Measurements from ENCODE around the gene PODNL1.
A peak's percentile ranks its signal among the peaks of the same experiment; 100 is the strongest.

Gene PODNL1

DNA sequence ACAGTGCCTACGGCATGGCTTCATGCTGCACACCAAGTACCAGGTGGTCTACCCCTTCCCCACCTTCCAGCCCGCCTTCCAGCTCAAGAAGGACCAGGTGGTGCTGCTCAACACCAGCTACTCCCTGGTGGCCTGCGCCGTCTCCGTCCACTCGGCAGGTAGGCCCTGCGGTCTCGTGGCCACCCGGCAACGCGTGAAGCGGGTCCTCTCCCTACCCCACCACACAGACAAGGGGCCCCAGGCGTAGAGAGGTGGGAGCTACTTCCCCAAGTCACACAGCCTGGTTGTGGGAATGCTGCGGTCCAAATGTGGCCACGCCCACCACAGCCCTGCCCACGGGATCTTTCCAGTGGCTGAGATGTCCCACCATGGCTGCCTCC lies 18.1 kb upstream of the PODNL1 start:
- DNase-seq (ENCODE audit: low spot score) = no peak

DNA sequence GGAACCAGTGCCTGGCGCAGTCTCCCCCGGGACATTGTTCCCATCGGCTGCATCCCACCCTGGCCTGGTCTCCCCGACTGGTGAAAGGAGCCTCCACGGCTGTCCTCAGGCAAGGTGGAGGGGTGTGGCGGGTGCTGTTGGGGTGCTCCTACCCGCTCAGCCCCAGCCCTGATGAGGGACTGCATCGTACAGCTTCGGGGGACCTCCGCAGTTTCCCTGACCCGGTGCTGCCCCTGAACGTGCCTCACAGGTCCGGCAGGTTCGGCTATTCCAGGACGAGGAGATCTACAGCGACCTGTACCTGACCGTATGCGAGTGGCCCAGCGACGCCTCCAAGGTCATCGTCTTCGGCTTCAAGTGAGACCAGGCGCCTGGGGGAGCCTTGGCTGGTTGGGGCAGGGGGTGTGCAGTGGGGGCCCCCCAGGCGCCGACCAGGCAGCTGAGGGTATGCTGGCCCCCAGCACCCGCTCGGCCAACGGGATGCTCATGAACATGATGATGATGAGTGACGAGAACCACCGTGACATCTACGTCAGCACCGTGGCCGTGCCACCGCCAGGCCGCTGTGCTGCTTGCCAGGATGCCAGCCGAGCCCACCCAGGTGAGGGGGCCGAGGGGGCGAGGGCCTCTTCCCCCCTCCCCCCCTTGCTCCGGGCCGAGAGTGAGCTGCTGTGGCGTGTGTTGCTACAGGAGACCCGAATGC lies 17.6 kb upstream of the PODNL1 start:
- no peak for DNase-seq (ENCODE audit: low spot score)

DNA sequence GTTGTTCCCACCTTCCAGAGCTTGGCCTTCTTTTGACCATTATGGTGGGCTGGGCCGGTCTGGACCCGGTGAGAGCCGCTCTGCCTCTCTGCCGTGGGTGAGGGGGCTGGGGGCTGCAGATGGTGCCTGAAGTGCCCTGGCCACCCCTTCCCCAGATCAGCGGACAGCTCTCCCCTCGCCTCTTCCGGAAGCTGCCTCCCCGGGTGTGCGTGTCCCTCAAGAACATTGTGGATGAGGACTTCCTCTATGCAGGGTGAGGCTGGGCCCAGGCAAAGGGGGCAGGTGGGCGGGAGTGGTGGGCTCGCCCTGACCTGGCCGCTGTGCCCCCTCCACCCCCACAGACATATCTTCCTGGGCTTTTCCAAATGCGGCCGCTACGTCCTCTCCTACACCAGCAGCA lies 16.0 kb upstream of the PODNL1 start:
- DNase-seq (ENCODE audit: low spot score) = no peak

DNA sequence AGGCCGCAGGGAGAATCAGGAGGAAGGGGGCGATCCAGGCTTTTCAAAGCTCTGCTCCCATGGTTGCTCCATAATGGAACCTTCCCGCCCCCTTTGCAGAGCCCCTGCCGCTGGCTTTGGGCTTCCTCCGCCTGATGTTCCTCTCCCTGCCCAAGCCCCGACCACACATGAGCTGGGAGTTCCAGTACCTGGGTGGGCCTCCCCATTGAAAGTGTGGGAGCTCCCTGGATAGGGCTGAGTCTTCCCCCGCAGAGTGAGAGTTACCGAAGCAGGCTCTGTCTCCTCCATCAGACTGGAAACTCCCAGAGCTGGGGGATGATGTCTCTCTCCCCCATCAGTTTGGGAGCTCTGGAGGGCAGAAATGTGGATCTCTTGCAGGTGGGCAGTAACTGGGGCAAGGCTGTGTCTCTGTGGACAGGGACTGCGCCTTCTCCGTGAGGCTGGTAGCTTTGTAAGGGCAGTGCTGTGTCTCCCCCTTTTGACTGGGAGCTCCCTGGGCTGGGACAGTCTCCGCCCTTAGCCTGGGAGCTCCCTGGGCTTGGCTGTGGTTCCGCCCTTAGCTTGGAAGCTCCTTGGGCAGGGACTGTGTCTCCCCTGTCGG lies 14.8 kb upstream of the PODNL1 start:
- peak; percentile 29 for DNase-seq (ENCODE audit: low spot score)

DNA sequence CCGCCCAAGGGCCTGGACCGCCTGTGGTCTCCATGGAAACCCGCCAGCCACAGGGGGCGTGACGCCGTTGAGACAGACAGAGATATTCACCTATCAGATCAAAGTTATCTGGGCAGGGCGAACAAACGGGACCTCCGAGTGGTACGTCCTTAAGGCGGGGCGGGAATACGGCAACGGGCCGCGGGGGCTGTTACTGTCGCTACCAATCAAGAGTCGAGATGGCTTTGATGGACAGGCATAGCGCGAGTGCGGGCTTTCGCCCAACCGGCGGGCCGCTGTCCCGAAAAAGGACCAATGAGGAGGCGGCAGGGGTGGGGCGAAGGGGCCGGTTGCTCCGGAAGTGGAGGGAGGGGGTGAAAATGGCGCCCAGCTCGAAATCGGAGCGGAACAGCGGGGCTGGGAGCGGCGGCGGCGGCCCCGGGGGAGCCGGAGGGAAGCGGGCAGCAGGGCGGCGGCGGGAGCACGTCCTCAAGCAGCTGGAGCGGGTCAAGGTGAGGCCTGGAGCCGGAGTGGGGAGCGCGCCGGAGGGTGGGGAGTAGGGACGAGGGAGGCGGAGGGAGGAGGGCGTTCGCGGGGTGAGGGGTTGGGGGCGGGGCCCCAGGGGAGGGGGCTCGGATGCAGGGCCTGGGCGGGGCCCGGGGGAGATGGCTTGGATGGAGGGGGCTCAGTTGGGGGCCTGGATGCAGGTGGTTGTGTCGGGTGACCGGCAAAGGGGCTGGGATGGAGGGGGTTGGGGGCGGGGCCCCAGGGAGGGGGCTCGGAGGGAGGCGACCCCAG lies 14.1 kb upstream of the PODNL1 start, which contains the start of gene DCAF15:
Gene DCAF15 (plus strand): TSS at position 356 of the 777 bp plus-strand sequence. CDS start 4 bp downstream, at position 360.
- DNase-seq (ENCODE audit: low spot score) = peak; percentile 99

DNA sequence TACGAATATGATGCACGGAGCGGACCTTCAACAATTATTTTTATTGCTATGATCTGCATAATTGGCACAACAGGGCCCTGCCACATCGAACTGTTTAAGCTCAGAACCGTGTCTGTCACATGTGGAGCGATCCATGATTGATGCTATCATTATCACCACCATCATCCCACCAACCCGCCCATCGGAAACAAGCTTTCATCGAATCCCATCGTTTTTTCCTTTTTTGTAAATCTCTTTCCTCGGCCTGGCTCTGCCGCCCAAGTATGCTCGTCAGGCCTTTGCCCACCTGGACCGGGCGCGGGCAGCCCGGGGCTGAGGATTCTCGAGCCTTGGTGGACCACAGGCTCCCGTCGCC lies 13.6 kb upstream of the PODNL1 start:
- DNase-seq (ENCODE audit: low spot score) = no peak

DNA sequence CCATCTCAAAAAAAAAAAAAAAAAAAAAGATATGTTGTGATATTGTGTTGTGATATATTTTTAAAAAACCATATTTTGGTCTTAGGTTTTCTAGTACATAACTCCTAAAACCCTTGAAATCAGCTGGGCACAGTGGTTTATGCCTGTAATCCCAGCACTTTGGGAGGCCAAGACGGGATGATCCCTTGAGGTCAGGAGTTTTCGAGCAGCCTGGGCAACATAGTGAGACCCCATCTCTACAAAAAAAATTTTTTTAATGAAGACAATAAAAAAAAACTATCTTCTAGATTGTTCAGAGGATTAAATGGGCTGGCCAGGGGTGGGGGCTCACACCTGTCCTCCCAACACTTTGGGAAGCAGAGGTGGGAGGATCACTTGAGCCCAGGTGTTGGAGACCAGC lies 12.8 kb upstream of the PODNL1 start:
- DNase-seq (ENCODE audit: low spot score) = no peak

DNA sequence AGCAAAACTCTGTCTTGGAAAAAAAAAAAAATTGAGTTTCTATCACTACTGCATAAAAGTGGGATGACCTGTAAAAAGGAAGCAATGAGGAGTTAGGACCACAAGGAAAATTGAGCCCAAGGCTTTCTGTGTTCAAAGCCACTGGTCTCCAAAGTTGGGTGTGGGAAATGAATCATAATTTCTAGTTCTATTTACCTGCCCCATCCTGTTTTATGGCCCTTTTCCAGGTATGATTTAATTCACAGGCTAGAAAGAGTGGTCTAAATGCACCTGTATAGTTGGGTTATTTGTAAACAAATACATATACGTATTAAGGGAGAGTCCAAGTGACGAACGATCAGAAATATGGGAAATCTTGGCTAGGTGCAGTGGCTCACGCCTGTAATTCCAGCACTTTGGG lies 8.2 kb upstream of the PODNL1 start:
- DNase-seq (ENCODE audit: low spot score) = no peak

DNA sequence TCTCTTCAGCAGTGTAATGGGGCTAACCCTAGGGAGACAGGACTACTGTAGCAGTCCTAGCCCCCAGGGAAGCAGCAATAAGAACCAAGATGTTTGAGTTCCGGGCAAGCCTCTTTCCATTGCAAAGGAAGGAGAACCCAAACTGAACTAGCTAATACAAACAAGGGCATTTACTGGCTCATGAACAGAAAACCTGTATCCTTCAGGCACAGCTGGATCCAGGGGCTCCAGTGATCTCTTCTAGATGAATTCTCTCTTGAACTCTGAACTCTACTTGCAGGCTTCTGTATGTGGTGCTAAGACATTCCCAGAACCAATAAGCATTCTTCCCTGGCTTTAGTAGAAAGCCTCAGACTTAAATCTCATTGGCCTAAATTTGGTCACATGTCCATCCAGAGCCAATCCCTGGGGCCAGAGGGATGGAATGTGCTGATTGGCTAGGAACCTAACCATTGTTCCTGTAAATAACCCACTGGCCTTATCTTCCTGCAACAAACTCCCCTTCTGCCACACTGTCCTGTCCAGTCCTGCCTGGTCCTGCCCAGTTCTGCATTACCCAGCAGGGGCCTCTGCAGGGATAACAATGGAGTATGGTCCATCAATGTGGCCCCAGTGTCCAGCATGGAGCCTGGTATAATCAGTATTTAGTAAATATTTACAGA lies 3.9 kb upstream of the PODNL1 start:
- no peak for DNase-seq (ENCODE audit: low spot score)

DNA sequence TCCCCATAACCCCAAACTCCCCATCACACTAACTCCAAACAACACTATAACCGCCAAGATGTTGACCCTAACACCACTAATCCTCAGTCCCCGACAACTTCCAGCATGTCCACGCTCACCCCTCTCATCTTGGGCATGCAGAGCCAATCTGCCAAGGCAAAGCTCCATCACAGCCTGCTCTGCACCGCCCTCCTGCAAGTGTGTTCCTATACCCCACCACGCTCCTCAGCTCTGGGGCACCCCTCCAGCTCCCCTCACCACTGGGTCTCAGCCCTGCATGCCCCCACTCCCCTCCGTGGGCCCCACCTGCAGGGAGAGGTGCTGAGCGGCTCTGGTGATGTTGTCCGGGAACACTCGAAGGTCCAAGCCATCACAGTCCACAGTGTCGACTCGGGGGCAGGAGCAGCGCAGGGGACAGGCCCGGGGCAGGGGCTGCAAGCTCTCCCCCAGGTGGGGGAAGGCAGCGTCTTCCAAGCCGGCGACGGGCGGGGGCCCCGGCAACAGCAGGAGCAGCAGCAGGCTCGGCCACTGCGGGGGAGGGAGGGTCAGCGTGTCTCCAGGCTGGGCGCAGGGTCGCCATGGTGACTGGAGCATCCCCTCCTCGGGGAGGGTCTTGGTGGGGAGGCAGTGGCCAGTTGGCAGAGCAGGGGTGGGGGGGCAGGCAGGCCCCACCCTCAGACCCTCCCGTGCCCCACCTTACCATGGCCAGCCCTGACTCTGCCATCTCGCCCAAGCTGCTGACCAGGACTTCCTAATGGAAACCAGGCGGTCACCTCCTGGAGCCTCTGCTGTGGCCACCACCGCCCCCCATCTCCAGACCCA lies 527 bp downstream of the PODNL1 start:
- no peak for DNase-seq (ENCODE audit: low spot score)

DNA sequence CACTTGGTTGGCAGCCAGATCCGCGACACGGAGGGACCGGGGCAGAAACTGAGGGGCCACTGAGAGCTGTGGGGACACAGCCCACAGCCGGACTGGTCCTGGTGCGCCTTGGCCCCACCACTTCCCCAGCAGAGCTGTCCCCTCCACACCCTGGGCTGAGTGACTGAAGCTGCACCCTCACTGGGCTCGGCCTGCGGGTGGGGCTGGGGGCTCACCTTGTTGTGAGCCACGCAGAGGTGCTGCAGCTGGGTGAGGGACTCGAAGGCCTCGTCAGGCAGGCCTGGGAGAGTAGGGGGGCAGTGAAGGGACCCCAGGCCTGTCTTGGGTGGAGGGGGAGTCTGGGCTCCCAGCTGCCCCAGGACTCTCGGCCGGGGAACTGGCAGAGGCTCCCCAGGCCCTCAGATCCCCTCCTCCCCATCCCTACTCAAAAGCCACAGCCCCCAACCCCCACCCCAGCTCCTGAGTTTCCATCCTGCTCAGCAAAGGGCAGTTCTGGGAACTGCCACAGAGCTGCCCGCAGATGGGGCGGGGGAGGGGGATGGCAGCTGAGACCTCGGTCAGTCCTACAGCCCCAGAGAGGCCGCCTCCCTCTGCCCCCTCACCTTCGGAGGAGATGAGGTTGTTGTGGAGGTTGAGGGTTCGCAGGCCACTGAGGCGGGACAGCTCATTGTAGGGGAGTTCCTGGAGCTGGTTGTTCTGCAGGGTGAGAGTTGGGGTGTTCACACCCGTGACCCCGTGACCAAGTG lies 2.3 kb downstream of the PODNL1 start:
- DNase-seq (ENCODE audit: low spot score) = no peak

DNA sequence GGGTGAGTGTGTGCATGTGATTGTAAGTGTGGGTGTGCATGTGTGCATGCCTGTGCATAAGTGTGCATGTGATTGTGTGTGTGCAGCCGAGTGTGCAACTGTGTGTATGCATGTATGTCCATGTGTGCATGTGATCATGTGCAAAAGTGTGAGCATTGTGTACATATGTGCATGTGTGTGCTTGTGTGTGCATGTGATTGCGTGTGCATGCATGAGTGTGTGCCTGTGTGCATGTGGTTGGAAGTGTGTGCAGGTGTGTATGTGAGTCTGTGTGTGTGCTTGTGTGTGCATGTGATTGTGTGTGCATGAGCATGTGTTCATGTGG lies 3.5 kb downstream of the PODNL1 start:
- no peak for DNase-seq (ENCODE audit: low spot score)

DNA sequence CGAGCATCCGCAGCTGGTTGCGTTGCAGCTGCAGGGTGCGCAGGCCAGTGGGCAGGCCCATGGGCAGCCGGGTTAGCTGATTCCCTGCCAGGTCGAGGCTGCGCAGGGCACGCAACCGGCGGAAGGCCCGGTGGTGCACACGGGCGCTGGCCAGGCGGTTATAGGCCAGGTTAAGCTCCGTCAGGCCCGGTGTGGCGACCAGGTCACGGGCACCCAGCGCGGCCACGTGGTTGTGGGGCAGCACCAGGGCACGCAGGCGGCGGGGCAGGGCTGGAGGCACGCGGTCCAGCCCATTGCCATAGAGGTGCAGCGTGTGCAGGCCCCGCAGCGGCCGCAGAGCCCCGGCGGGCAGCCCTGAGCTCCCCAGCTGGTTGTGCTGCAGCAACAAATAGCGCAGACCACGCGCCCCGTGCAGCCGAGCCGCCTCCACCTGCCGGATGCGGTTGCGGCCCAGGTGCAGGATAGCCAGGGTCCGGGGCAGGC lies 5.3 kb downstream of the PODNL1 start:
- no peak for DNase-seq (ENCODE audit: low spot score)

DNA sequence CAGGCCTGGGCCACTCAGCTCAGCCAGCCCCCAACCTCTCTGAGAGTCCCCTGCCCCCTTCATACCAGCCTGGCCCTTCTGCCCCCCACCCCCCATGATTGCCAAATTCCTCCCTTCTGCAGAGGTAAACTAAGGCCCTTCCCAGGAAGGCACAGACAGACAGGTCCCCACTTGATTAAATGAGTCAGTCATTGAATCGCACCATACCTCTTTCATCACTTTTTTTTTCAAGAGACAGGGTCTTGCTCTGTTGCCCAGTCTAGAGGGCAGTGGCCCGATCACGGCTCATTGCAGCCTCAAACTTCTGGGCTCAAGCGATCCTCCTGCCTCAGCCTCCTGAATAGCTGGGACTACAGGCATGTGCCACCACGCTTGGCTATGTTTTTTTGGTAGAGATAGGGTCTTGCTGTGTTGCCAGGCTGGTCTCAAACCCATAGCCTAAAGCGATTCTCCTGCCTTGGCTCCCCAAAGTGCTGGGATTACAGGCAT lies 6.0 kb downstream of the PODNL1 start:
- no peak for DNase-seq (ENCODE audit: low spot score)

DNA sequence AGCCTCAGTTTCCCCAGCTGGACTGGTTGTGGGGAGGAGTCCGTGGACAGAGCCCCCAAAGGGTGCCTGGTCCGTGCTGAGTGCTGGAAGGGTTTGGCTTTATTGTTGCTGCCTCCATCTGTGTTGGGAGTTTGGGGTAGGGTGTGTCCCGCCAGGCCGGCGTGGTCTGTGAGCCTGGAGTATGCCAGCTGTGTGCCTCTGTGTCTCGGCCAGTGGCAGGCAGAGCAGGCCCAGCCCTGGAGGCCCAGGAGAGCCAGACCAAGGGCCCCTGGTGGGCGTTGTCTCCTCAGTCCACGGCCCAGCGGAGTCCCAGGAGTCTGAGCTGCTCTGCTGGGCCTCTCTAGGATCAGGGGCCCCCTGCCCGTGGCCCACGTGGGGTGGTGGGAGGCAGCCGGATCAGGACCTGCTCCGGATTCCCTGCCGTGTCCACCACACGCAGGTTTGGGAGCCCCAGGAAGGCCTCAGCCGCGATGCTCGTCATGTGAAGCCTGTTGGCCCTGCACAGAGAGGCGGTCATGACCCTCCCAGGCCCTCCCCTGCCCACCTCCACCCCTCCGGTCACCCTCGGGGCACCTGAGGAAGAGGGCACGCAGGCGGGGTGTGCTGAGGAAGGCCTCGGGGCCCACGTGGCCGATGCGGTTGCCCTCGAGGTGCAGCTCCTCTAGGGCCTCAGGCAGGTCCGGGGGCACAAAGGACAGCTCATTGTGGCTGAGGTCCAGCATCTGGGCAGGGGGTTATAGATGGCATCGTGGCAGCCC lies 6.6 kb downstream of the PODNL1 start:
- no peak for DNase-seq (ENCODE audit: low spot score)

DNA sequence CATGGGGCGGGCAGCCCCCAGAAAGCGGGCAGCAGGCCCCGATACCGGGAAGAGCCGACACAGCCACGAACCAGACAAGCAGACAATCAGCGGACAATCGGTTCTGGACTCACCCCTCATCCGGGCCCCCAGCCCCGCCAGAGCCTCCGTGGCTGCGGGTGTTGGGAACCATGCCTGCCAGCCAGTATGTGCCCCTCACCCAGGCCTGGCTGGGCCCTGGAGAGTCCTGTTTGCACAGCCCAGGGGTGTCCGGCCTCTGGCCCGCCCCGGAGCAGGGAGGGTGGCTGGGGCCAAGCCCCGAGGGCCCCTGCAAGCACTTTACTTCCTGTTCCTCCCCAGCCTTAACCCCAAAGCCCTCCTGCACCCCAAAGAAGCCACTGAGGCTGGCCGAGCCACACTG lies 7.8 kb downstream of the PODNL1 start:
- DNase-seq (ENCODE audit: low spot score) = no peak

DNA sequence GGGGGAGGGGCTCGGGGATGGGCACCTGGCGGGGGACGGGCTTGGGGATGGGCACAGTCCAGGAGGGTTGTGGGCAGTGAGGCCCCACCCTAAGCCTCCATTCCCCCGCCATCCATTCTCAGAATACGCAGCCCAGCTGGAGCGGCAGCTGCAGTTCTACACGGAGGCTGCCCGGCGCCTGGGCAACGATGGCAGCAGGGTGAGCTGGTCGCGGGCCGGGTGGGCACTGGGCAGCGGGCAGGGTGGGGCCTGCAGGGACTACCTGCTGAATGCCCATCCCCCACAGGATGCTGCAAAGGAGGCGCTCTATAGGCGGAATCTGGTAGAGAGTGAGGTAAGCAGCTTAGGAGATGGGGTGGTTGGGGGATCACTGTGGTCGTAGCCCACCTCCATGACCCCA lies 8.3 kb downstream of the PODNL1 start:
- DNase-seq (ENCODE audit: low spot score) = no peak

DNA sequence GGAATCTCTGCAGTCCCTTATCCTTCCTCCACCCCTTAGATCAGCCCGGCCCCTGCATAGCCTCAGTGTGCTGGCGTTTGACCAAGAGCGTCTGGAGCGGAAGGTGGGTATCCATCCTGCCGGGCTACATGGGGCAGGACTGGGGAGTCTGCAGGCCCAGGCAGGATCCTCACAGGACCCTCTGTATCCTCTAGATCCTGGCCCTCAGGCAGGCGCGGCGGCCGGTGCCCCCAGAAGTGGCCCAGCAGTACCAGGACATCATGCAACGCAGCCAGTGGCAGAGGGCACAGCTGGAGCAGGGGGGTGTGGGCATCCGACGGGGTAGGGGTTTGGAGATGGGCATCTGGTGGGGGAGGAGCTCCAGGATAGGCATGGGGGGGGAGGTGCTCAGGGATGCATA lies 8.9 kb downstream of the PODNL1 start:
- no peak for DNase-seq (ENCODE audit: low spot score)

DNA sequence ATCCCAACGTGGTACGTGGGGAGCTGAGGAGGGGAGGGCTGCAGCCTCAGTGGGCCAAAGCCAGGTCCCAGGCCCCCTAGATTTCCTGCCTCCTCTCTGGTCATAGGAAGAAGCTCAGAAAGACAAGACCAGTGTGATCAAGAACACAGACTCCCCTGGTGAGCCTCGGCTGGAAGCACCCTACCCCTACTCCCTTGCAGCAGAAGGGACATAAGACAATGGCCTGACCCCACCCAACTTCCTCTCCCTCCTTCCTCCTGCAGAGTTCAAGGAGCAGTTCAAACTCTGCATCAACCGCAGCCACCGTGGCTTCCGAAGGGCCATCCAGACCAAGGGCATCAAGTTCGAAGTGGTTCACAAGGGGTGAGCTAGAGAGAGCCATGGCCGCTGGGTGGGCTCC lies 11.5 kb downstream of the PODNL1 start:
- DNase-seq (ENCODE audit: low spot score) = no peak

DNA sequence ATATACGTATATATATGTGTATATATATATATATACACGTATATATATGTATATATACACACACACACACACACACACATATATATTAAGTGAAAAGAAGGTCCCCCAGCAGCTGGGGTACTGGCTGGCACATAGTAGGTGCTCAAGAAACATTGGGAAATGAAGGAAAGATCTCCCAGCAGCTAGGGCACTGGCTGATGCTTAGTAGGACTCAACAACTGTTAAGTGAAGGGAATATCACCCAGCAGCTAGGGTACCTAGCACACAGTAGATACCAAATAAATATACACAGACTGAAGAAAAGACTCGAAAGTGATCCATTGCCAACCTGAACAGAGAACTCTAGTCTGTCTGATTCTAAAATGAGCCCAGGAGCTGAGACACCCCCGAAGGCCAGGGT lies 12.2 kb downstream of the PODNL1 start:
- no peak for DNase-seq (ENCODE audit: low spot score)

Data from COLO829 (cell line).